Measurements from ENCODE around the gene COPG2. TPM values are rescaled to one million over a fixed set of nuclear protein-coding genes. Genes with fewer than 3 reads are reported as not detected.

Gene COPG2
- total RNA-seq, 6 experiments from 2014 or later: 20.2 to 25.4 (median 23.9) TPM

- H3K4me1 Mint-ChIP-seq (ENCODE audit: low read depth): no peaks in the 10 kb centered on the region
- H3K9me3 Mint-ChIP-seq: peaks cover 18% of the 10 kb centered on the region
- TF ChIP-seq CTCF (IDR thresholded peaks at IDR 0.05): no peak
- peaks cover 38% of the 10 kb centered on the region for H3K36me3 Mint-ChIP-seq (ENCODE audit: low read depth)
- DNase-seq: no peak
- no peak overlapping the region for H3K27ac Mint-ChIP-seq
- H3K4me3 Mint-ChIP-seq: no peak overlapping the region
- H3K27me3 Mint-ChIP-seq (ENCODE audit: insufficient read depth): no peaks in the 10 kb centered on the region; the same call in 1 of the 2 replicates
Observed at GRCh38 chr7:130641040-130641439, 27.5 kb downstream of the COPG2 start.

GRCh38 chr7:130639388-130639787 is 29.2 kb downstream of the COPG2 start:
- no peak overlapping the region for H3K27ac Mint-ChIP-seq
- no peaks in the 10 kb centered on the region; the same call in 1 of the 2 replicates for H3K27me3 Mint-ChIP-seq (ENCODE audit: insufficient read depth)
- no peak for DNase-seq
- H3K4me3 Mint-ChIP-seq: no peak overlapping the region
- TF ChIP-seq CTCF (IDR thresholded peaks at IDR 0.05): no peak
- peaks cover 28% of the 10 kb centered on the region for H3K9me3 Mint-ChIP-seq
- H3K4me1 Mint-ChIP-seq (ENCODE audit: low read depth): no peaks in the 10 kb centered on the region
- H3K36me3 Mint-ChIP-seq (ENCODE audit: low read depth): peaks cover 35% of the 10 kb centered on the region

- Mint-ChIP-seq H3K4me3 (no peak overlapping the region), H3K27ac (no peak overlapping the region), H3K4me1 (ENCODE audit: low read depth) (peaks cover 16% of the 10 kb centered on the region), H3K27me3 (ENCODE audit: insufficient read depth) (no peaks in the 10 kb centered on the region), H3K36me3 (ENCODE audit: low read depth) (peaks cover 31% of the 10 kb centered on the region), H3K9me3 (peaks cover 32% of the 10 kb centered on the region)
- peak; percentile 46 for DNase-seq
- TF ChIP-seq CTCF (IDR thresholded peaks at IDR 0.05): no peak
Observed at GRCh38 chr7:130632111-130632510, 36.4 kb downstream of the COPG2 start.

GRCh38 chr7:130628901-130629300 is 39.6 kb downstream of the COPG2 start:
- Mint-ChIP-seq H3K27ac (no peak overlapping the region), H3K36me3 (ENCODE audit: low read depth) (peaks cover 22% of the 10 kb centered on the region), H3K4me3 (no peak overlapping the region), H3K4me1 (ENCODE audit: low read depth) (peaks cover 16% of the 10 kb centered on the region), H3K9me3 (peaks cover 13% of the 10 kb centered on the region), H3K27me3 (ENCODE audit: insufficient read depth) (no peaks in the 10 kb centered on the region)
- no peak for TF ChIP-seq CTCF (IDR thresholded peaks at IDR 0.05)
- no peak for DNase-seq

- H3K27me3 Mint-ChIP-seq (ENCODE audit: insufficient read depth): no peaks in the 10 kb centered on the region
- TF ChIP-seq CTCF (IDR thresholded peaks at IDR 0.05): no peak
- H3K36me3 Mint-ChIP-seq (ENCODE audit: low read depth): peaks cover 22% of the 10 kb centered on the region
- no peak for DNase-seq
- peaks cover 13% of the 10 kb centered on the region for H3K9me3 Mint-ChIP-seq
- no peak overlapping the region for H3K4me3 Mint-ChIP-seq
- peaks cover 11% of the 10 kb centered on the region for H3K4me1 Mint-ChIP-seq (ENCODE audit: low read depth)
- H3K27ac Mint-ChIP-seq: no peak overlapping the region
Observed at GRCh38 chr7:130627775-130628174, 40.8 kb downstream of the COPG2 start.

- no peak for TF ChIP-seq CTCF (IDR thresholded peaks at IDR 0.05)
- no peak overlapping the region for H3K27ac Mint-ChIP-seq
- peaks cover 18% of the 10 kb centered on the region; the same call in 1 of the 2 replicates for H3K36me3 Mint-ChIP-seq (ENCODE audit: low read depth)
- H3K4me3 Mint-ChIP-seq: no peak overlapping the region
- peaks cover 6% of the 10 kb centered on the region; the same call in 1 of the 2 replicates for H3K4me1 Mint-ChIP-seq (ENCODE audit: low read depth)
- H3K27me3 Mint-ChIP-seq (ENCODE audit: insufficient read depth): no peaks in the 10 kb centered on the region
- H3K9me3 Mint-ChIP-seq: no peaks in the 10 kb centered on the region; the same call in 1 of the 2 replicates
- DNase-seq: no peak
Observed at GRCh38 chr7:130622866-130623265, 45.7 kb downstream of the COPG2 start.
